Astrocyte (in vitro differentiated cells and primary cell): Measurements from ENCODE around the gene ATXN1.

Experiments
- EZH2 ChIP-seq: IDR thresholded peaks from 2 replicates; pipeline ENCODE4 v1.6.1; 2012; ENCODE audit warnings: mild to moderate bottlenecking, low read length, inconsistent platforms; ENCODE audit not compliant: insufficient read depth
- TF ChIP-seq, protein P1 (sequence below): IDR thresholded peaks from 2 replicates; pipeline ENCODE4 v1.5.1; 2011; ENCODE audit warnings: low read depth, mild to moderate bottlenecking, inconsistent platforms, low read length, moderate library complexity; ENCODE audit not compliant: insufficient read depth

DNA sequence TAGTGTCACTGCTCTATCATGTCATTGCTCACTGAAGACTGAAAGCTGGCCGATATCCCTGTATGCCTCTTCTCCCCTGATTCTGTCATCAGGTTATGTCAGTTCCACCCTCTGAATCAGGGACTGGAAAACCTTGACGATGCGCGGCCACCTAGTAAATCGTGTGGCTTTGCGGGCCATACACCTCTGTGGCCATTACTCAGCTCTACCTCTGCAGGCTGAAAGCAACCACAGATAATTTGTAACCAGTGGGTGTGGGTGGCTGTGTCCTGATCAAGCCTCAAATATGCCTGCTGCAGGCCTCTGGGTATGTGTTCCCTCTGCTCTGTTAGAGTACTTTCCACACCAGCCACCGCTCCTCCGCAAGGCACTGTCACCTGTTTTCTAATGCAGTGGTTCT lies 417.7 kb downstream of the ATXN1 start:
- TF ChIP-seq EZH2, result no peak
- TF ChIP-seq, protein P1, sequence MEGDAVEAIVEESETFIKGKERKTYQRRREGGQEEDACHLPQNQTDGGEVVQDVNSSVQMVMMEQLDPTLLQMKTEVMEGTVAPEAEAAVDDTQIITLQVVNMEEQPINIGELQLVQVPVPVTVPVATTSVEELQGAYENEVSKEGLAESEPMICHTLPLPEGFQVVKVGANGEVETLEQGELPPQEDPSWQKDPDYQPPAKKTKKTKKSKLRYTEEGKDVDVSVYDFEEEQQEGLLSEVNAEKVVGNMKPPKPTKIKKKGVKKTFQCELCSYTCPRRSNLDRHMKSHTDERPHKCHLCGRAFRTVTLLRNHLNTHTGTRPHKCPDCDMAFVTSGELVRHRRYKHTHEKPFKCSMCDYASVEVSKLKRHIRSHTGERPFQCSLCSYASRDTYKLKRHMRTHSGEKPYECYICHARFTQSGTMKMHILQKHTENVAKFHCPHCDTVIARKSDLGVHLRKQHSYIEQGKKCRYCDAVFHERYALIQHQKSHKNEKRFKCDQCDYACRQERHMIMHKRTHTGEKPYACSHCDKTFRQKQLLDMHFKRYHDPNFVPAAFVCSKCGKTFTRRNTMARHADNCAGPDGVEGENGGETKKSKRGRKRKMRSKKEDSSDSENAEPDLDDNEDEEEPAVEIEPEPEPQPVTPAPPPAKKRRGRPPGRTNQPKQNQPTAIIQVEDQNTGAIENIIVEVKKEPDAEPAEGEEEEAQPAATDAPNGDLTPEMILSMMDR, result no peak
